Epithelial cell of proximal tubule (primary cell): ENCODE data around the gene RDH5. TPM values are rescaled to one million over a fixed set of nuclear protein-coding genes. Genes with fewer than 3 reads are reported as not detected.

Experiments
- DNase-seq: peaks from one replicate; pipeline ENCODE4 v3.0.0-alpha.2; 2011; ENCODE audit warnings: low read depth
- H3K4me3 ChIP-seq: 2 replicates; pipeline ENCODE4 v1.5.1; 2011; ENCODE audit warnings: low read depth, mild to moderate bottlenecking, low read length
- total RNA-seq: library from RNA; depleted of rRNA; stranded (reverse); fragments of >200 nt; gene quantifications from 2 replicates; pipeline ENCODE4 v1.2.3, GENCODE V29; 2015
- TF ChIP-seq, protein P1 (sequence below): conservative IDR thresholded peaks from 2 replicates; pipeline ENCODE4 v1.5.1; 2012; ENCODE audit warnings: low read depth, mild to moderate bottlenecking, low read length

RDH5 gene
- total RNA-seq, 1 donor from 2014 or later: 2.5 TPM

DNA sequence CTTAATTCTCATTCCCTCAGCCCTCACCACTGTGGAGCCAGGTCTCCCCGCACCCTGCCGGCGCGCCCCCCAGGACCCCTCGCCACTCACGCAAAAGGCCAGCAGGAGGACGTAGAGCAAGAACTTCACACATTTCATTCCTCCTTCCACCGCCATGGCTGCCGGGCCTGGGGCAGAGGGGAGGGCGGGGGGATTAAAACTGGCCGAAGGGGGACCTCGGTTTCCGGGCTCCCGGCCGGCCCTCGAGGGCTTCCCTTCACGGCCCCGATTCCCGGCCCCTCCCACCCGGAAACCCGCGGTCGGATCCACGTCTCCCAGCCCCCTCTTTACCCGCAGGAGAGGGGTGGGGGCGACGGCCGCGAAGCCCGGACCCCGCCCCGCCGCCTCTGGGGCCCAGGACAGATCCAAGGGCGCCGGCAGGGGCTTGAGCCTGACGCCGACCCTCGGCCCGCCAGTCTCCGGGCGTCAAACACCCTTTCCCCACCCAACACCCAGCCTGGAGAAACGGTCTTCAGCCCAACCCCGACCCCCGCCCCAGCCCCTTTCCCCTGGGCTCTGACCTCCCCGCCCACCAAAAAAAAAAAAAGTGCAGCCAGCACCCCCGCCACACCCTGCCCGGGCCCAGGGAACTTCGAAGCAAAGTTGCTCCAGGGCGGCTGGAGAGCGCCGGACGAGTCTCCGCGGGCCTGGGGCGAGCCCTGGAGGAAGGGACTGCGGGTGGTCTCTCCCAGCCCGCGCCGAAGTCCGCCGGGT, 8.2 kb downstream of the RDH5 start:
- TF ChIP-seq, protein P1, sequence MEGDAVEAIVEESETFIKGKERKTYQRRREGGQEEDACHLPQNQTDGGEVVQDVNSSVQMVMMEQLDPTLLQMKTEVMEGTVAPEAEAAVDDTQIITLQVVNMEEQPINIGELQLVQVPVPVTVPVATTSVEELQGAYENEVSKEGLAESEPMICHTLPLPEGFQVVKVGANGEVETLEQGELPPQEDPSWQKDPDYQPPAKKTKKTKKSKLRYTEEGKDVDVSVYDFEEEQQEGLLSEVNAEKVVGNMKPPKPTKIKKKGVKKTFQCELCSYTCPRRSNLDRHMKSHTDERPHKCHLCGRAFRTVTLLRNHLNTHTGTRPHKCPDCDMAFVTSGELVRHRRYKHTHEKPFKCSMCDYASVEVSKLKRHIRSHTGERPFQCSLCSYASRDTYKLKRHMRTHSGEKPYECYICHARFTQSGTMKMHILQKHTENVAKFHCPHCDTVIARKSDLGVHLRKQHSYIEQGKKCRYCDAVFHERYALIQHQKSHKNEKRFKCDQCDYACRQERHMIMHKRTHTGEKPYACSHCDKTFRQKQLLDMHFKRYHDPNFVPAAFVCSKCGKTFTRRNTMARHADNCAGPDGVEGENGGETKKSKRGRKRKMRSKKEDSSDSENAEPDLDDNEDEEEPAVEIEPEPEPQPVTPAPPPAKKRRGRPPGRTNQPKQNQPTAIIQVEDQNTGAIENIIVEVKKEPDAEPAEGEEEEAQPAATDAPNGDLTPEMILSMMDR: no peak
- no peak for DNase-seq

DNA sequence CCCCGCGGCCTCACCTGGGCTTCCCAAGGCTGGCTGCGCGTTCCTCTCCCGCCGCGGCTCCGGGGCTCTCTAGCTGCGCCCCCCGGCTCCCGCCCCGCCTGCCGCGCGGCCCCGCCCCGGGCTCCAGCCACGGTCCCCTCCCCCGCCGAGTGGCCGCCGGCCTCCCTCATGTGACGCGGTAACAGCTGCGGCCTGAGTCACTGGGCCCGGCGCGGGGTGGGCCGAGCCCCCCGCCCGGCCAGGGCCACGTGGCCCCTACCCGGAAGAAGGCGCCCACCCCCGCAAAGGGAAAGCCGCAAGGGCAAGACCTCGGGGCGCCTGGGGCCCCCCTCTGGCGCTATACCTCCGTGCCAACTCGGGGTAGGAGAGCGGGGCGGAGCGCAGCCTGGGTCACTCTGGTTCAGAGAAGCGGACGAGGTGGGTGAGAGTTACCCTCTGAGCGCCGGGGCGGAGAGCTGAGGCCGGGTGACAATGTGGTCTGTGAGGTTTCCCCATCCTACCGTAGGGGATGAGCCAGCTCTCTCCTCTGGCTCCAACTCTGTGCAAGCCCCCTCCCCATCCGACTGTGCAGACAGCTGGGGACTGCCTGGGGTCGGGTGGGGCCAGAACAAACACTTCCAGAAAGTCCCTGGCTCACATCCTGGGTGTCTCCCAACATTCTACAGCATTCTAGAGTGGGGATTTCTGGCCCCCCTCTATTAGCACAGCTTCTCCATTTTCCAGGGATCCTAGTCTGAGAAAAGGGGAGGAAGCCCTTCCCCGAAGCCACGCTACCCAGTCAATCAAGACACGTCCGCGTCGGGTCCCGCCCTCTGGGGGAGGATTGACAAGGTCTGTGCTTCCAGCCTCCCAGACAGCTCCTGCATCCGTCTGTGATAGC, 9.0 kb downstream of the RDH5 start, which contains the start of gene CD63:
Gene CD63 (minus strand): TSS at position 71 of the 880 bp plus-strand sequence. CDS start 668 bp downstream, outside the sequence.
- TF ChIP-seq, protein P1: no peak
- DNase-seq: no peak

More for the DNA sequence above, 8.2 kb downstream of the RDH5 start:
- H3K4me3 ChIP-seq: peak overlapping the region; percentile 70

DNA sequence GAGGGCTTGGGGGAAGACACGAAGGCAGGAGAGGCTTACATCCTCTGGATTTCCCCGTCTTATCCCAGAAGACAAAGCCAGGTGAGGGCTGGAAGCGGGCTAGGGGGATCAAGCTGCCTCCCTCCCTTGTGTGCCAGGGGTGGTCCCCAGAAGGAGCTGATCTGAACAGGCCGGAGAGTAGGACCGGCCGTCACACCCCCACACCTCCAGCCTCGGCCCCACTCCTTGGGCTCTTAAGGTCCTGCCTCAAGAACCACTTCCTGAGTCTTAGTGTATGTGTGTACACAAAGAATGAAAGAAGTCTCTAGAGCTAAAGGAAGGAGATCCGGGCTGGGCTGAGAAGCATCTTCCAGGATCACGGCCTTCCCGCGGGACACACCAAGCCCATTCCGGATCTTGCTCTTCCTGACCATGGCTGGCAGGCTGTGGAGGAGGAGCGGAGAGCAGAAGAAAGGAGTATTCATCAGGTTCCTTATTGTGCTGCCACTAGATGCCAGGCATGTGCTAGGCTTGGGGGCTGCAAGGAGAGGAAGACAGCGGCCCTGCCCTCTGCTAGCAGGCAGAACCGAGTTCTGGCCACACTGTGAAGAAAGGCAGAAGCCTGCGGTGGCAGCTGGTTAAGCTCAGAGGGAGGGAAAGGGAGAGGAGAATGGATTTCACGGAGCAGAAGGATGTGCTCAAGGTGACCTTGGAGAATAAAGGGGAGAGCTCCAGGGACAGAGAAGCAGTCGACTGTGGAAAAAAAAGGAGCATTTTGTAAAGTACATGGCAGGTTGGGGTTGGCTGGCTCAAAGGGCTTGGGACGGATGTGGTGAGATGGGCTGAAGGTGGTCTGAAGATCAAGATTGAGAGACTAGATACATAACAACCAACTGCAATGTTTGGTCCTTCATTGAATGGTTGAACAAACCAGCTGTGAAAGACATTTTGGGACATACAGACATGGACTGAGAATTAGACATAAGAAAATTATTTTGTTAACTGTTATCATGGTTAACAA, 9.9 kb downstream of the RDH5 start:
- DNase-seq: no peak
- TF ChIP-seq, protein P1: peak; percentile 25

More for the DNA sequence above, 9.0 kb downstream of the RDH5 start, which contains the start of gene CD63:
- H3K4me3 ChIP-seq: peak within 1 kb of the TSS; percentile 70

DNA sequence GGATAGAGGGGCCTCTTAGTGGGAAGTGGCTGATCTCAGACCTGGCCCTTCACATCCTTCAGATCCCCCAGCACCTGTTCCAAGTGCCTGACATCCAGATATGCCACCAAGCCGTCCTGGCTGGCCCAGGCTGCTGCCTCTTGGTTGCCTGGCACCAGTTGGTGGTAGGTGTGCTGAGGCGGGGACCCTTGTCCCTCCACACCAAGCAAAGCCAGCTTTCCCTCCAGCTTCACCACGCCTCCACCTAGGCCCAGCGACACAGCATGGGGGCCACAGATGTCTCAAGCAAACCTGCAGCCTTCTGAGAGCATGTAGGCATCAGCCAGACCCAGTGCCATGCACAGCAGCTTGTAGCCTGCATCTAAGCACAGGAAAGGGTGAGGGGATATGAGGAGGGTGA, 12.1 kb downstream of the RDH5 start:
- H3K4me3 ChIP-seq: no peak overlapping the region
- DNase-seq: no peak
- TF ChIP-seq, protein P1: no peak

More for the DNA sequence above, 9.9 kb downstream of the RDH5 start:
- peak overlapping the region; percentile 70 for H3K4me3 ChIP-seq

DNA sequence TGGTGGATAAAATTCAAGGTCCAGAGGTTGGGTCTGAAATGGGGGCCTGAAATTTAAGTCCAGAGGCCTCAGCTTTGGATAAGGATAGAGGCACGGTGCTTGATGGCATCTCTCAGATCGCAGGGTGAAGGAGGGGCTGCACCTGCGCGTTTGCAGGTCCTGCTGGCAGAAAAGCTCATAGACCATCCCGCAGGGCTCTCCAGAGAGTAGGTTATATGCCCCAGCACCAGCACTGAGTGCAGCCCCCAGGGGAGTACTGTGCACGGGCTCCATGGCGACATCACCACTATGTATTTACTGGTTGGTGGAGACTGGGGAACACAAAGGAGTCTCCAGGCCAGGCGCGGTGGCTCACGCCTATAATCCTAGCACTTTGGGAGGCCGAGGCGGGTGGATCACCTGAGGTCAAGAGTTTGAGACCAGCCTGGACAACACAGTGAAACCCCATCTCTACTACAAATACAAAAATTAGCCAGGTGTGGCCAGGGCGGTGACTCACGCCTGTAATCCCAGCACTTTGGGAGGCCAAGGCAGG, 12.9 kb downstream of the RDH5 start:
- no peak for DNase-seq
- no peak overlapping the region for H3K4me3 ChIP-seq
- TF ChIP-seq, protein P1: no peak

DNA sequence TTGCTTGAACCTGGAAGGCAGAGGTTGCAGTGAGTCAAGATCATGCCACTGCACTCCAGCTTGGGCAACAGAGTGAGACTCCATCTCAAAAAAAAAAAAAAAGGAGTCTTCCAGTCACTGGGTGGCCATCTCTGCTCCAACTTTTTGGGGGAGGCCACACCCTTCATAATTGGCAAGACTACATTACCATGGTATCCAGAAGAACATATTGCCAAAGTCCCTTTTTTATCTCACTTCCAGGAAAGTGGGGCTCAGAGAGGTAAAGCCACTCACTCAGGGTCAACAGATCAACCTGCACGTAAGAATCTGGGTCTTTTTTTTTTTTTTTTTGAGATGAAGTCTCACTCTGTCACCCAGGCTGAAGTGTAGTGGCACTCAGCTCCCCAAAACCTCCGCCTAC, 13.7 kb downstream of the RDH5 start:
- no peak for DNase-seq
- TF ChIP-seq, protein P1: no peak
- no peak overlapping the region for H3K4me3 ChIP-seq
